Activated naive CD4-positive, alpha-beta T cell treated with anti-CD3 and anti-CD28 coated beads for 36 hours (primary cell): ENCODE measurements around the gene FHIT. TPM values are rescaled to one million over a fixed set of nuclear protein-coding genes. Genes with fewer than 3 reads are reported as not detected.
"Not testable (repeated sequence)": the region's sequence is repeated elsewhere in the genome, so short reads cannot be mapped to it uniquely, and the experiment has no call there.

ENCODE experiments used
- CTCF ChIA-PET: fragments of 350-600 bp; sonication (Branson Sonifier 250); formaldehyde crosslinking; loops from one replicate; lab custom pipeline; 2021; ENCODE audit warnings: antibody characterized with exemption; lab: Charles Lee
- DNase-seq: peaks from one replicate; pipeline ENCODE4 v3.0.0-alpha.2; 2020
- H3K27ac Mint-ChIP-seq: one replicate; pipeline ENCODE4 v1.8.0; 2021; ENCODE audit warnings: mild to moderate bottlenecking, mixed read lengths
- H3K27me3 Mint-ChIP-seq: one replicate; pipeline ENCODE4 v1.8.0; 2021; ENCODE audit warnings: low read depth, mixed read lengths
- H3K36me3 Mint-ChIP-seq: one replicate; pipeline ENCODE4 v1.8.0; 2021; ENCODE audit warnings: low read depth, mixed read lengths
- H3K4me1 Mint-ChIP-seq: one replicate; pipeline ENCODE4 v1.8.0; 2021; ENCODE audit warnings: low read depth, mixed read lengths
- H3K4me3 Mint-ChIP-seq: one replicate; pipeline ENCODE4 v1.8.0; 2021; ENCODE audit warnings: mild to moderate bottlenecking, moderate library complexity, mixed read lengths
- H3K9me3 Mint-ChIP-seq: one replicate; pipeline ENCODE4 v1.8.0; 2021; ENCODE audit warnings: mixed read lengths
- intact Hi-C: fragments of 100-400 bp; cut with micrococcal nuclease; formaldehyde crosslinking; loops from one replicate; pipeline ENCODE4 v1.15.1; 2023
- total RNA-seq, 2 experiments: library from RNA; stranded (reverse); gene quantifications; one replicate each; pipeline ENCODE4 v1.2.3, GENCODE V29; 2021

FHIT gene
- total RNA-seq, 2 experiments from 2014 or later: 20.2 to 22.7 TPM

DNA sequence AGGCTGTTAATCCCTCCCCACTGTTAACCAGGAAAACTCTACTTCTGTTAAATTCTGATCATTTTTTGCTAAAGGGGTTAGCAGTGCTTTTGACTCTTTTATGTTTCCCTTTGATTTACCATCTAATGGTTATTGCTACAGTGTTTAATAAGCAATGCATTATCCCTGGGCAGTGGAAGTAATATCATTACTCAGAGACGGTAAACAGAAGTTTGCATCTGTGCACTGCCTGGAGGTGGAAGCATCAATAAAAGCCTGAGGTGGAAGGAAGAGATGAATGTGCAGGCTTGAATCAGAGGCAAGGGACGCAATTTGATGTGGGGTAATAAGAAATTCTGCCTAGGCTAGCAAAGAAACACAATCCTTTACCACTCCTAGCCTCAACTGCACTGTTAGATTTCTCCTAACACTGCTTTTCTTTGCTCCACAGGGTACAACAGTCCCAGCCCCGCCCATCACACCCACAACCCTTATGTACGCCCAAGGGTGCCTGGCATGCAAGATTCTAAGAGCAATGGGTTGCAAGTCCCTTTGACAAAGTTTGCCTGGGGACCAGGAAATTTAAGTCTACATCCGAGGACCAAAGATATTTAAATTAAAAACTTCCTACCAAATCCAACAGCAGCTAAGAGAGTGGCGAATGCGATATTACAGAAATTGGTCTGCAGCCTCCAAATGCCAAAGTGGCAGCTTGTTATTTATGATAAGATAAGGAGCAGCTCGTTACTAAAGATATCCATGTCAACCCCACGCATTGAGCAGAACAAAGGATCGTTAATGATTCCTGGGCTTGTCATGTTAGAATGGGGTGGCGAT lies 261.4 kb downstream of the FHIT start:
- Mint-ChIP-seq H3K4me3 (no peak overlapping the region), H3K9me3 (peaks cover 3% of the 10 kb centered on the region), H3K4me1 (no peaks in the 10 kb centered on the region), H3K27ac (no peak overlapping the region), H3K27me3 (no peaks in the 10 kb centered on the region), H3K36me3 (no peaks in the 10 kb centered on the region)
- intact Hi-C loops: no loop called here
- DNase-seq: no peak
- CTCF ChIA-PET: no interaction called here

DNA sequence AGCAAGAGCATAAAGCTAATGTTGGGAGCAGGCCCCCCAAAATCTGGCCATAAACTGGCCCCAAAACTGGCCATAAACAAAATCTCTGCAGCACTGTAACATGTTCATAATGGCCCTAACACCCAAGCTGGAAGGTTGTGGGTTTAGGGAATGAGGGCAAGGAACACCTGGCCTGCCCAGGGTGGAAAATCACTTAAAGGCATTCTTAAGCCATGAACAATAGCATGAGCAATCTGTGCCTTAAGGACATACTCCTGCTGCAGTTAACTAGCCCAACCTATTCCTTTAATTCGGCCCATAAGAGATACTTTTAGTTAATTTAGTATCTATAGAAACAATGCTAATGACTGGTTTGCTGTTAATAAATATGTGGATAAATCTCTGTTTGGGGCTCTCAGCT lies 264.1 kb downstream of the FHIT start:
- H3K9me3 Mint-ChIP-seq, H3K27ac Mint-ChIP-seq, H3K27me3 Mint-ChIP-seq, DNase-seq, intact Hi-C loops, H3K4me1 Mint-ChIP-seq, H3K4me3 Mint-ChIP-seq, H3K36me3 Mint-ChIP-seq, CTCF ChIA-PET: not testable (repeated sequence)

GRCh38 chr3:60986552-60986951 lies 264.7 kb downstream of the FHIT start:
- no peak for DNase-seq
- Mint-ChIP-seq H3K36me3 (no peaks in the 10 kb centered on the region), H3K27me3 (no peaks in the 10 kb centered on the region), H3K9me3 (peaks cover 3% of the 10 kb centered on the region), H3K4me3 (no peak overlapping the region), H3K4me1 (no peaks in the 10 kb centered on the region), H3K27ac (no peak overlapping the region)
- CTCF ChIA-PET: no interaction called here
- intact Hi-C loops: no loop called here

GRCh38 chr3:60983906-60984305 lies 267.3 kb downstream of the FHIT start:
- H3K36me3 Mint-ChIP-seq: no peaks in the 10 kb centered on the region
- no peak overlapping the region for H3K27ac Mint-ChIP-seq
- intact Hi-C loops: no loop called here
- no peaks in the 10 kb centered on the region for H3K27me3 Mint-ChIP-seq
- H3K4me3 Mint-ChIP-seq: no peak overlapping the region
- CTCF ChIA-PET: interaction anchor here (0.6 kb wide), 1 partner anchor 132 kb away, joined by 4 read pairs; no protein-coding TSS in a partner anchor
- H3K9me3 Mint-ChIP-seq: peaks cover 3% of the 10 kb centered on the region
- no peak for DNase-seq
- H3K4me1 Mint-ChIP-seq: no peaks in the 10 kb centered on the region

GRCh38 chr3:60980342-60980692 lies 270.9 kb downstream of the FHIT start:
- Mint-ChIP-seq H3K4me1 (no peaks in the 10 kb centered on the region), H3K27me3 (no peaks in the 10 kb centered on the region), H3K9me3 (no peaks in the 10 kb centered on the region), H3K36me3 (peaks cover 2% of the 10 kb centered on the region), H3K4me3 (no peak overlapping the region), H3K27ac (no peak overlapping the region)
- CTCF ChIA-PET: no interaction called here
- DNase-seq: no peak
- intact Hi-C loops: no loop called here

GRCh38 chr3:60979461-60980341 lies 271.6 kb downstream of the FHIT start:
- Mint-ChIP-seq H3K4me3 (no peak overlapping the region), H3K4me1 (no peaks in the 10 kb centered on the region), H3K27ac (no peak overlapping the region), H3K9me3 (no peaks in the 10 kb centered on the region), H3K27me3 (no peaks in the 10 kb centered on the region), H3K36me3 (peaks cover 2% of the 10 kb centered on the region)
- intact Hi-C loops: no loop called here
- peak; percentile 4 for DNase-seq
- CTCF ChIA-PET: no interaction called here

- H3K4me1 Mint-ChIP-seq: no peaks in the 10 kb centered on the region
- peaks cover 13% of the 10 kb centered on the region for H3K9me3 Mint-ChIP-seq
- H3K27me3 Mint-ChIP-seq: no peaks in the 10 kb centered on the region
- DNase-seq: no peak
- no peak overlapping the region for H3K4me3 Mint-ChIP-seq
- peaks cover 7% of the 10 kb centered on the region for H3K36me3 Mint-ChIP-seq
- no peak overlapping the region for H3K27ac Mint-ChIP-seq
- CTCF ChIA-PET: no interaction called here
- intact Hi-C loops: no loop called here
Observed at GRCh38 chr3:60973321-60973720, 277.9 kb downstream of the FHIT start.

DNA sequence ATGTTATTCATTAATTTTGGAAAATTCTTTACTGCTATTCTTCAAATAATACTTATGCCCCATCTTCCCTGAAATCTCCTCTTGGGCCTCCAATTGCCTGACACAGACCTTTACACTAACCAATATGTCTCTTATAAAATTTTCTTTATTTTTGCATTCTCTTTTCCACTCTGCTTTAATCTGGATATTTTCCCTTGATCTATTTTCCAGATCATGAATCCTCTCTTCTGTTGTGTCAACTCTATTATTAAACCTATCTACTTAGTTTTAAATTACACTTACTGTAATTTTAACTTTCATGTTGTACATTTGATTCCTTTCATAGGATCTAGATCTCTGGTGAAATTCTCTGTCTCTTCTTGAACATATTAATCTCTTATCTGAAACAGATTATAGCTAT lies 278.7 kb downstream of the FHIT start:
- intact Hi-C loops: no loop called here
- H3K27me3 Mint-ChIP-seq: no peaks in the 10 kb centered on the region
- no peak overlapping the region for H3K4me3 Mint-ChIP-seq
- H3K36me3 Mint-ChIP-seq: peaks cover 7% of the 10 kb centered on the region
- H3K4me1 Mint-ChIP-seq: no peaks in the 10 kb centered on the region
- peaks cover 13% of the 10 kb centered on the region for H3K9me3 Mint-ChIP-seq
- no peak for DNase-seq
- CTCF ChIA-PET: no interaction called here
- no peak overlapping the region for H3K27ac Mint-ChIP-seq

- CTCF ChIA-PET: no interaction called here
- H3K9me3 Mint-ChIP-seq: peaks cover 13% of the 10 kb centered on the region
- H3K4me1 Mint-ChIP-seq: no peaks in the 10 kb centered on the region
Observed at GRCh38 chr3:60970850-60971249, 280.4 kb downstream of the FHIT start.

GRCh38 chr3:60967141-60967540 lies 284.1 kb downstream of the FHIT start:
- CTCF ChIA-PET: no interaction called here

More at GRCh38 chr3:60970850-60971249, 280.4 kb downstream of the FHIT start:
- DNase-seq: no peak
- no peak overlapping the region for H3K27ac Mint-ChIP-seq
- peaks cover 6% of the 10 kb centered on the region for H3K36me3 Mint-ChIP-seq
- H3K27me3 Mint-ChIP-seq: no peaks in the 10 kb centered on the region
- intact Hi-C loops: no loop called here
- no peak overlapping the region for H3K4me3 Mint-ChIP-seq

GRCh38 chr3:60957541-60957940 lies 293.7 kb downstream of the FHIT start:
- no peak overlapping the region for H3K27ac Mint-ChIP-seq
- peaks cover 21% of the 10 kb centered on the region for H3K9me3 Mint-ChIP-seq
- no peak overlapping the region for H3K4me3 Mint-ChIP-seq
- H3K36me3 Mint-ChIP-seq: peaks cover 2% of the 10 kb centered on the region
- H3K27me3 Mint-ChIP-seq: no peaks in the 10 kb centered on the region
- intact Hi-C loops: no loop called here
- CTCF ChIA-PET: interaction anchor here (0.6 kb wide), 1 partner anchor 1196 kb away, joined by 3 read pairs; no protein-coding TSS in a partner anchor
- DNase-seq: no peak
- no peaks in the 10 kb centered on the region for H3K4me1 Mint-ChIP-seq

More at GRCh38 chr3:60967141-60967540, 284.1 kb downstream of the FHIT start:
- H3K27ac Mint-ChIP-seq: no peak overlapping the region
- peaks cover 4% of the 10 kb centered on the region for H3K36me3 Mint-ChIP-seq
- peaks cover 20% of the 10 kb centered on the region for H3K9me3 Mint-ChIP-seq
- no peak for DNase-seq
- no peak overlapping the region for H3K4me3 Mint-ChIP-seq
- no peaks in the 10 kb centered on the region for H3K4me1 Mint-ChIP-seq
- intact Hi-C loops: no loop called here
- no peaks in the 10 kb centered on the region for H3K27me3 Mint-ChIP-seq

GRCh38 chr3:60956729-60957128 lies 294.5 kb downstream of the FHIT start:
- Mint-ChIP-seq H3K27me3 (no peaks in the 10 kb centered on the region), H3K4me1 (no peaks in the 10 kb centered on the region), H3K4me3 (no peak overlapping the region), H3K27ac (no peak overlapping the region), H3K9me3 (peaks cover 14% of the 10 kb centered on the region), H3K36me3 (peaks cover 2% of the 10 kb centered on the region)
- intact Hi-C loops: no loop called here
- CTCF ChIA-PET: interaction anchor here (0.8 kb wide), 1 partner anchor 20 kb away, joined by 3 read pairs; no protein-coding TSS in a partner anchor
- DNase-seq: no peak
